Measurements from ENCODE around the gene FZR1.

- TF ChIP-seq CTCF (conservative IDR thresholded peaks at IDR 0.05; ENCODE audit: low read depth, low read length) = no peak
- no peak for TF ChIP-seq POLR2A (IDR thresholded peaks at IDR 0.05; ENCODE audit: low read depth, low read length)
Observed at GRCh38 chr19:3535563-3535965, 29.5 kb downstream of the FZR1 start.

Measured in IMR-90 (cell line).